Activated effector memory CD4-positive, alpha-beta T cell treated with Interleukin-2 at 50 U/mL for 16 hours (primary cell): ENCODE results near the gene TENM4.

Experiments used
- DNase-seq: peaks from one replicate; pipeline ENCODE4 v3.0.0-alpha.2; 2020

The TENM4 gene

GRCh38 chr11:79382301-79383050 lies 58.4 kb downstream of the TENM4 start:
- DNase-seq = no peak

DNA sequence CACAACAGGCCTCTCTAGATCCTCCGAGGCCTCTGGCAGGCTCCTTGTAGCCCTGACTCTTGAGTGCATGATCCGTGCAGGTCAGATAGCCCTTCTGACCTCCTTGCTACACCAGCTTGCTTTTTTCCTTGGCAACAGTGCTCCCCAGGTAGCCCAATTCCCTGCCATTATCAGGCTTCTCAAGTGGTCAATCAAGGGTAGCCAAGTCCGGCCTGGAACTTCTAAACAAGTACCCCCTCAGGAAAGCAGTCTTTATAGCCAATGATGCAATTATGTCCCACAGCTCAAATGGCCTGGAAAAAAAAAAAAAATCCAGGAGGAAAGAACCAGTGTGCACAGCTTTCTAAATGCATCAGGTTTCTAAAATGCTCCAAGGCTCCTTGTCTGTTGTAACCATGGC lies 59.8 kb downstream of the TENM4 start:
- no peak for DNase-seq

DNA sequence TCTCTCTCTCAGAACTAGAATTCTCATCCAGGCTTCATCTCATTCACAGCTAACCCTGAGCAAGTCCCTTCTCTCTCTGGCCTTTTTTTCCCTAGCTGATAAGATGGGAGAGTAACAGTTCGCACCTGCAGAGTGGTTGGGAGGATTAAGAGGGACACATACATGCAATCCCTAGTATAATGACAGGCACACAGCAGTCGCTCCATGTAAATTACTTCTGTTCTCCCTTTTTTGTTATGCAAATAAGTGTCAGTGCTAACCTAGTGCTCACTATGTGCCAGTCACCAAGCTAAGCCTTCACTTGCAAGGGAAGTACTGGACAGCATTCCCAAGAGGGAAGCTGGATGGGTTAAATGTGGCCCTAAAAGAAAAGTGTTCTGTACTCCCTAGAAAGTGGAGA lies 63.4 kb downstream of the TENM4 start:
- DNase-seq = no peak

- no peak for DNase-seq
These were observed 64.8 kb downstream of the TENM4 start for GRCh38 chr11:79375818-79376550.

DNA sequence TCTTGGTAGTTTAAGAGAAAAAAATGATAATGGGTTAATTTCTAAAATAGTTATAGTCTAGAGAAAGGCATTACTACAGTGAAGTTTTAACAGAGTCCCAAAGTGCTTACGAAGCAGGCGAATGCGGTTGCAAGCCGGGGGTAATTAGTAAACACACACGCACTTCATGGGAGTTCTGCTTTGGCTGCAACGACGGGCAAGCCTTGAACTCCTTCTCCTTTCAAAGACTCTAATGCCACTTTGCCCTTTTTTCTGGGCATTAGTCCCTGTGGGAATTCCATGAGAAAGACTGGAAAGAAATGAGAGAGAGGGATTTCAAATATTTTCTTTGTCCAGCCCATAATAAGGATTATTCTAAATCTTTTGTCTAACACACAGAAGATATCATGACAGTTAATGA lies 66.1 kb downstream of the TENM4 start:
- no peak for DNase-seq

- no peak for DNase-seq
These were observed 69.1 kb downstream of the TENM4 start for GRCh38 chr11:79371724-79372123.

GRCh38 chr11:79371152-79371551 lies 69.7 kb downstream of the TENM4 start:
- DNase-seq = no peak

DNA sequence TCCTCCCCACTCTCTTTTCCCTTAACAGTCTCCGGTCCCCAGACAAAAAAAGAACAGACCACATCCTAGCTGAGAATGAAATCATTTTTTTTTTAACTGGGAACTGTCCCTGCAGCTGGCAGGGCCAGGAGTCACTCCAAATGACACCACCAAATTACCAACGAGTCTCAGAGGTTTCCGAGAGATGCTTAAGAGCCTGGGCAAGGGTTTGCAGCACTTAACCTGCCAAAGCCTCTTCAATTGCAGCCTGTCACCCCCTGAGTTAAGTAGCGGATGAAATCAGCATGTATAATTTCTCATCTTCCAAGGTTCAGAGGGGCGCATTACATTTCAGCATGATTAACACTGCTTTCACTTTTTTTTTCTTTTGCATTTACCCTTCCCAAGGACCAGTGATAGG lies 71.8 kb downstream of the TENM4 start:
- DNase-seq = no peak

DNA sequence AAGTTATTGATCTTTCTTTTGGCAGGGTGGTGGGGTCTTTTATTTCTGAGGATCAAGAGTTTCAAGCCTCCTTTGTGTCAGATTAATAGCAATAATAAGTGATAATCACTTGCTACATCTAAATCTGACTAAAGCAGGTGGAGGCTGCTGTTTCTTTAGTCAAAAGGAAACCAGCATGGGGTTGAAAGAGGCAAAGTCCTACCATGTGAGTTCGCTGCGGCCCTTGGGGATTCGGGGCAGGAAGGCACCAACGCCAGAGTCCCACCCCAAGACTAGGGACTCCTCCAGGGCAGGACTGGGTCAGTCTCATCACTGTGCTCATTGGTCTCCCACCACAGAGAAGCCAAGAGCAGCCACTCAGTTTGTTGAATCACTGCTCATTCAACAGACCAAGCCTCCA lies 73.0 kb downstream of the TENM4 start:
- no peak for DNase-seq

DNA sequence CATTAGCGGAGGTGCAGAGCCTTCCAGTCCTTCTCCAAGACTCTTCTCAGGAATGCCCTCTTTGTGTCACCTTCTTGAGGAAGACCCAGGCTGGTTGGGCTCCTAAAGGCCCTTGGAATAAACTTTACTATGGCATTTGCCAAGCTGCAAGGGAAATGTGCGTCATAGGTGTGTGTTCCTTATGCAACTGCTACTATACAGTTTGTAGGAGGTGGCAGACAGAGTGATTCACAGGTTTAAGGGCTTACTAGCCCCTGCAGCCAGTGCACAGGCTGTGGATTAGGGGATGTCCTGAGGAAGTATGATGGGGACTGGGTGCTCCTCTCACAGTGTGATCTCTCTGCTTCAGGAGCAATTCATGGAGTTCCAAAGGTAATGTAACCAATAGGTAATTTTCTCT lies 74.6 kb downstream of the TENM4 start:
- no peak for DNase-seq

DNA sequence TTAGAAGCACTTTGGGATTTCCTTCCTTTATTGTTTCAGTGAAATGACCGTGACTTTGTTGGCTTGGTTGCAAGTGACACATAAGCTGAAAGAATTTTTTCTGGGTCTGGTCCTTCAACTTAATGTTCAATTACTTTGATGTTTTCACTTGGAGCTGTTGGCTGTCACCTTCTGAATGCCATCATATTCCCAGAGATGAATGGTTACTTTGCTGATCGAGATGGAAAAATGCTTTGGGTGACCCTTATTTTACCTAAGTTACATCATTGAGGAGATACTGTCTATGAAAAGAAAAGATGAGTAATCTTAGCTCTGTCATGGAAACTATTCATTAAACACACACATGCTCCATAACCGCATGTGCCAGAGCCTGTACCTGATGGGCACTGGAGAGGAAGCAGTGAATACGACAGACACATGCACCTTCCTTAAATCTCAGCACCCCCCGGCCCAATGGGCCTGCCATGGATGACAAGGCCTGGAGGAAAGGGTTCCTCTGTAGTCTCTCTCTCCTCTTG lies 76.9 kb downstream of the TENM4 start:
- DNase-seq = no peak

DNA sequence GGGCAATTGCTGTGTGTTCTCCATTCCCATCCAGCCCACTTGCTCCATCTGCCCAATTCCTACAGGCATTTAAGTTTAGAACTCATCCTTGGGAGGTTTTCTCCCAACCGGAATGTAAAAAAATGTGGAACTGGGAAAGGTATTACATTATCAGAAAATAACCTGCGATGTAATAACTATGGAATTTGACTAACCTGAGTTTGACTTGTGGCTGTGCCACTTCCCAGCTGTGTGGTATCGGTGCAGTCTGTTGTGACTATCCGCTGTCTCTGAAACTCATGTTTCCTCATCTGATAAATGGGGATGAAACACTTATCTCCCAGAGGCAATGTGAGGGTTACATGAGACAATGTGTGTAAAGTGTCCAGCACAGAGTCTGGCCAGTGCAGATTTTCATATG lies 77.6 kb downstream of the TENM4 start:
- no peak for DNase-seq

DNA sequence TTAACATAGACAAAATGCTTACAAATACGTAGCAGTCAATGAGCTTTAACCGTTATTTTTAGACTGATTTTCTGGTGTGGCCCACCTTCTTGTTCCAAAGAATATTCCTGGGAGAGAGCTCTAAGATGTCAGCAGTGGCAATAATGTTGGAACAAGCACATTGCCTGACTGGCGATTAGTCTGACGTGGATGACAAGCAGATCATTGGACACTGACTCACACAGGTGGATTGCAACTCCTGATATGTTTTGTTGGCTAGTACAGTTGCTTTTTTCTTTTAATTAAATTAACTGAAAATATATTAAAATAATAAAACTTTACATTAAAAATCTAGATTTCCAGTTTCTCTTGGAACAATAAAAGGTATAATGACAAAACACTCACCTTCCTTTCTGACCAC lies 78.0 kb downstream of the TENM4 start:
- no peak for DNase-seq

DNA sequence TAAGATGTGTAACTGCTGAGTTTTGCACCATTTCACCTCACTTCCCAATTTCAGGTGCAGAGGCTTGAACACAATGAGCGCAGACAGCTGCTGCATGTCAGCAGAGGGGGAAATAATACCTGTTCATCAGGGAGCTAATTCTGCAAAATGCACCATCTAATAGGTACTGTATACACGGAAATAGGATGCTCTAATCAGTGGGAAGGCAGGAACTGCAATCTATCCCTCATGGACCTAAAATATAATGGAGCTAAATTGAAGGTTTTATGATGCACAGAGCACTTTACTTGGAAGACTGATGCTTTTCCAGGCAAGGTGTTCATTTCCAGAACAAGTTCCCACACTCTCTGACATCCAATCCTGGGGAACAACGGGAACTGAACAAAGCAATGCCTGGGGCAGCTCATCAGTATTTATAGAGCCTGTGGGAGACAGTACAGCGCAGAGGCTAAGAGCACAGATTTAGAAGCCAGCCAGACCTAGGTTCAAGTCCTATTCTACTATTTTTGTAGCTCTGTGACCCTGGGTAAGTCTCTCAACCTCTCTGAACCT lies 78.5 kb downstream of the TENM4 start:
- DNase-seq = no peak

GRCh38 chr11:79358258-79358657 lies 82.6 kb downstream of the TENM4 start:
- DNase-seq = no peak

- no peak for DNase-seq
These were observed 87.1 kb downstream of the TENM4 start for GRCh38 chr11:79353706-79354105.

GRCh38 chr11:79352349-79352703 lies 88.5 kb downstream of the TENM4 start:
- no peak for DNase-seq

- no peak for DNase-seq
These were observed 91.7 kb downstream of the TENM4 start for GRCh38 chr11:79348976-79349682.

- DNase-seq = no peak
These were observed 94.8 kb downstream of the TENM4 start for GRCh38 chr11:79346021-79346420.

GRCh38 chr11:79344753-79345294 lies 96.0 kb downstream of the TENM4 start:
- DNase-seq = no peak

DNA sequence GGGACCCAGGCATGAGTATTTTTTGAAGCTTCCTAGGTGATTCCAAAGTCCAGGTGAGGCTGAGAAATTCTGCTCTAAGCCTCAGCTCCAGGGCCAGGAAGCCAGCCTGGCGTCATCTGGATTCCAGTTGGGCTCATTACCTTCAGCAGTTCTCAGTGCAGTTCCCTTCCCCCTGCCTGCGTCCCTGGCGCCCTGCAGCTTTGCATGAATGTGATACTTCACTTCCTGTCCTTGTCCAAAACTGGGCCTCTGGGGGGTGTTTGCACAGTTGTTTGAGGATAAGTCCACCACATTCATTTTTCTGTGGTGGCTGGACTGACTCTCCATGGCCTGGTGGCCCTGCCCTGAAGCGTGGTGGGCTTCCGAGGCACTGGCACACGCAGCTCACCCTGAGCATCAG lies 98.1 kb downstream of the TENM4 start:
- DNase-seq = no peak

GRCh38 chr11:79342236-79342635 lies 98.6 kb downstream of the TENM4 start:
- DNase-seq = no peak

GRCh38 chr11:79340535-79340934 lies 100.3 kb downstream of the TENM4 start:
- no peak for DNase-seq
